ENCODE data around the gene AKT3. TPM values are rescaled to one million over a fixed set of nuclear protein-coding genes. Genes with fewer than 3 reads are reported as not detected.

AKT3 gene
- total RNA-seq, 1 experiment from 2014 or later, result 31.9 TPM

GRCh38 chr1:243470502-243470901 lies 379.5 kb downstream of the AKT3 start:
- Mint-ChIP-seq H3K36me3 (ENCODE audit: insufficient read depth, unreplicated experiment) (peaks cover 44% of the 10 kb centered on the region), H3K4me3 (ENCODE audit: unreplicated experiment) (no peak overlapping the region), H3K9me3 (ENCODE audit: unreplicated experiment) (no peaks in the 10 kb centered on the region), H3K27ac (ENCODE audit: low read depth, unreplicated experiment) (no peak overlapping the region), H3K27me3 (ENCODE audit: insufficient read depth, unreplicated experiment) (no peaks in the 10 kb centered on the region), H3K4me1 (ENCODE audit: insufficient read depth, unreplicated experiment) (no peaks in the 10 kb centered on the region)
- no peak for DNase-seq (ENCODE audit: unreplicated experiment)
- ChIA-PET CTCF (interaction anchor here (0.7 kb wide), 1 partner anchor 19 kb away, joined by 5 read pairs; no protein-coding TSS in a partner anchor), POLR2A (no interaction called here)
- no TSS peak for BruUV-seq (replicated peaks)
- TF ChIP-seq, protein P1, sequence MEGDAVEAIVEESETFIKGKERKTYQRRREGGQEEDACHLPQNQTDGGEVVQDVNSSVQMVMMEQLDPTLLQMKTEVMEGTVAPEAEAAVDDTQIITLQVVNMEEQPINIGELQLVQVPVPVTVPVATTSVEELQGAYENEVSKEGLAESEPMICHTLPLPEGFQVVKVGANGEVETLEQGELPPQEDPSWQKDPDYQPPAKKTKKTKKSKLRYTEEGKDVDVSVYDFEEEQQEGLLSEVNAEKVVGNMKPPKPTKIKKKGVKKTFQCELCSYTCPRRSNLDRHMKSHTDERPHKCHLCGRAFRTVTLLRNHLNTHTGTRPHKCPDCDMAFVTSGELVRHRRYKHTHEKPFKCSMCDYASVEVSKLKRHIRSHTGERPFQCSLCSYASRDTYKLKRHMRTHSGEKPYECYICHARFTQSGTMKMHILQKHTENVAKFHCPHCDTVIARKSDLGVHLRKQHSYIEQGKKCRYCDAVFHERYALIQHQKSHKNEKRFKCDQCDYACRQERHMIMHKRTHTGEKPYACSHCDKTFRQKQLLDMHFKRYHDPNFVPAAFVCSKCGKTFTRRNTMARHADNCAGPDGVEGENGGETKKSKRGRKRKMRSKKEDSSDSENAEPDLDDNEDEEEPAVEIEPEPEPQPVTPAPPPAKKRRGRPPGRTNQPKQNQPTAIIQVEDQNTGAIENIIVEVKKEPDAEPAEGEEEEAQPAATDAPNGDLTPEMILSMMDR (IDR thresholded peaks at IDR 0.05; ENCODE audit: unreplicated experiment), result no peak
- intact Hi-C loops (cut with micrococcal nuclease), result no loop called here

DNA sequence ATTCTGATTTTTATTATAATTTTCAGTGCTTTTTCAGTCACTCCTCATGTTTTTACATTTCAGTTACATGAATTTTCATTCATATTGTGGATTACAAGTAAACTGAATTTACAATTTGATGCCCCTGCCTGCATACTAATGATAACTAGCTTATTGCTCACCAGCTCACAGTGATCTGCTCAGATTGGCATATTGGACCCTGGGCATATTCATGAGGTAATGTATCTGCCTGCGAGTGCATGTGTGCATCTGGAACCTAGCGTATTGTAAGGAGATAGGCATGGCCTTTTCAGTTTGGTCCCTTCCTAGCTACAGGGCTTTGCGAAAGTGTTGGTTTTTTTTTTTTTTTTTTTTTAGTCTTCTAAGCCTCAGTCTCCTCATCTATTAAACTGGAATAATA lies 380.5 kb downstream of the AKT3 start:
- Mint-ChIP-seq H3K27me3 (ENCODE audit: insufficient read depth, unreplicated experiment) (no peaks in the 10 kb centered on the region), H3K9me3 (ENCODE audit: unreplicated experiment) (no peaks in the 10 kb centered on the region), H3K27ac (ENCODE audit: low read depth, unreplicated experiment) (no peak overlapping the region), H3K4me1 (ENCODE audit: insufficient read depth, unreplicated experiment) (no peaks in the 10 kb centered on the region), H3K4me3 (ENCODE audit: unreplicated experiment) (no peak overlapping the region), H3K36me3 (ENCODE audit: insufficient read depth, unreplicated experiment) (peaks cover 34% of the 10 kb centered on the region)
- POLR2A ChIA-PET, result interaction anchor here (0.6 to 0.7 kb wide), 3 partner anchors 11 to 857 kb away, joined by 3 to 4 read pairs (median 3); no protein-coding TSS in a partner anchor
- CTCF ChIA-PET, result interaction anchor here (0.7 kb wide), 1 partner anchor 398 kb away, joined by 4 read pairs; no protein-coding TSS in a partner anchor
- TF ChIP-seq, protein P1 (IDR thresholded peaks at IDR 0.05; ENCODE audit: unreplicated experiment), result no peak
- no peak for DNase-seq (ENCODE audit: unreplicated experiment)
- no TSS peak for BruUV-seq (replicated peaks)
- intact Hi-C loops (cut with micrococcal nuclease), result no loop called here

- Mint-ChIP-seq H3K36me3 (ENCODE audit: insufficient read depth, unreplicated experiment) (peaks cover 42% of the 10 kb centered on the region), H3K27ac (ENCODE audit: low read depth, unreplicated experiment) (no peak overlapping the region), H3K27me3 (ENCODE audit: insufficient read depth, unreplicated experiment) (no peaks in the 10 kb centered on the region), H3K4me1 (ENCODE audit: insufficient read depth, unreplicated experiment) (no peaks in the 10 kb centered on the region), H3K9me3 (ENCODE audit: unreplicated experiment) (no peaks in the 10 kb centered on the region), H3K4me3 (ENCODE audit: unreplicated experiment) (no peak overlapping the region)
- POLR2A ChIA-PET, result no interaction called here
- CTCF ChIA-PET, result no interaction called here
- no peak for DNase-seq (ENCODE audit: unreplicated experiment)
- intact Hi-C loops (cut with micrococcal nuclease), result no loop called here
- no TSS peak for BruUV-seq (replicated peaks)
- TF ChIP-seq, protein P1 (IDR thresholded peaks at IDR 0.05; ENCODE audit: unreplicated experiment), result no peak
Measured at GRCh38 chr1:243465738-243466137, 384.3 kb downstream of the AKT3 start.

DNA sequence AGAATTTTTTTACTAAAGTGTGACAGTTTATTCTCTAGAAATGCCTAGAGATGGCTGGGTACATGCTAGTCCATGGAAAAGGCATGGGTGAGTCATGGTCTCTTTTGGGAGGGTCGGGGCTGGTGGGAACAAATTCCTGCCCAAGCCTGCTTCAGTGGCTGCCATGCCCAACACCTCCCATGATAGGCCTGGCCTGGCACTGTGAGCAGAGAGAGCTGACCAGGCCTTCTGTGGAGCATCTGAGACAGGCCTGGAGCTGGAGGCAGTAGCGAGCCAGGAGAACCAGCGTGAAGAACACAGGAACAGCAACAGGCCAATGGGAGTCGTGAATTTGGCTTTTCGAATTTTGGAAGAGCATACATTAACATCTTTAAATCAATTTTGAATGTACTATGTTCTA lies 385.0 kb downstream of the AKT3 start:
- intact Hi-C loops (cut with micrococcal nuclease), result no loop called here
- TF ChIP-seq, protein P1 (IDR thresholded peaks at IDR 0.05; ENCODE audit: unreplicated experiment), result no peak
- POLR2A ChIA-PET, result no interaction called here
- H3K4me1 Mint-ChIP-seq (ENCODE audit: insufficient read depth, unreplicated experiment), result no peaks in the 10 kb centered on the region
- H3K27me3 Mint-ChIP-seq (ENCODE audit: insufficient read depth, unreplicated experiment), result no peaks in the 10 kb centered on the region
- H3K4me3 Mint-ChIP-seq (ENCODE audit: unreplicated experiment), result no peak overlapping the region
- no TSS peak for BruUV-seq (replicated peaks)
- CTCF ChIA-PET, result interaction anchor here (0.6 kb wide), 4 partner anchors 328 to 1425 kb away, joined by 3 to 5 read pairs (median 4); no protein-coding TSS in a partner anchor
- DNase-seq (ENCODE audit: unreplicated experiment), result no peak
- no peaks in the 10 kb centered on the region for H3K9me3 Mint-ChIP-seq (ENCODE audit: unreplicated experiment)
- no peak overlapping the region for H3K27ac Mint-ChIP-seq (ENCODE audit: low read depth, unreplicated experiment)
- H3K36me3 Mint-ChIP-seq (ENCODE audit: insufficient read depth, unreplicated experiment), result peaks cover 42% of the 10 kb centered on the region

All from MCF 10A (cell line).